HG02885 (cell line): ENCODE results near the gene GPR157.
"Not testable (repeated sequence)": the region's sequence is repeated elsewhere in the genome, so short reads cannot be mapped to it uniquely, and the experiment has no call there.

Source experiments
- ATAC-seq: cut with Tn5 transposase; IDR thresholded peaks from one replicate; pipeline ENCODE4 v1.9.1; 2021; ENCODE audit warnings: mild to moderate bottlenecking; ENCODE audit not compliant: unreplicated experiment, poor library complexity

The GPR157 gene

DNA sequence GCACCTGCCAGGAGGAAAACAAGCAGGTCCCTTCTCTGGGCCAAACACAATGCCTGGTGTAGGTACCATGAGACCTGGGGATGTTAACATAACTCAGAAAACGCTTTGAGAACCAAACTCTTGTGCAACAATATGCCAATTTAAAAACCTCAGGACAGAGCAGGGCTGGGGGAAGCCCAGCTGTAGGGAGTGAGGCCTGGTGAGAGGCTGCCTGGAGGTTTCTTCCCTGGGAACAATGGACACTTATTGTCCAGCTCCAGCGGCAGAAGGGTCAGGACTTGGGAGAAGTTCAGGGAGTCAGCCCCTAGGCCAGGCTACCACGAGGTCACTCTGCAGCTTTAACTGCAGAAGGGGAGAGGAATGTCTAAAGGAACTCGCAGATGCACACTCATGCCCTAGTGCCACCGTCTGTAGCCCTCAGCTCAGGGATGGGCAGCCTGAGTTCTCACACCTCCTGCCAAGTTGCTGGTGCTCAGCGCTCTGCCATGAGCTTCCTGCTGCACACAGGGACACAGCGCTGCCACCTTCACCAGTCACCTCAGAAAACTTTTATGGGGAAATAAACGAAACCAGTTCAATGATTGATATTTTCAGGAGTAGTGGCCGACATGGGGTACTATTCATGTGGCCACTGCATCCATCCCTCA is 8.5 kb downstream of the GPR157 start:
- no peak for ATAC-seq

DNA sequence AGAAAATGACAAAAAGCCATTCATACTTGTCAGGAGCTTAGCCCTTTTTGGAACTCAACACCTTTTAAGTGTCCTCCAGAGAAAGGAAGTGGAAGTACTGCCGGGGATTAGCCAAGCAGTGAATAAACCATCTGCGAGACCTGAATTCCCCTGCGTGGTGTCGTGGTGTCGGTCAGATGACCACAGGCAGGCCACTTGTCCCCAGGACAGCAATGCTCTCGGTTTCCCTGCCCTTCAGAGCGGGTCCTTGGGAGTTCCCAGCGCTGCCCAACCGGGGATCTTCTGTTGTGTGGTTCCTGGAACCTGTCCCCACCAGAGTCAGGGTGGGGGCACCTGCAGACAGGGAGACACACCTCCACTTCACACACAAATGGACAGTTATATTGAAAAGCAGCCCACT is 9.2 kb downstream of the GPR157 start:
- no peak for ATAC-seq

DNA sequence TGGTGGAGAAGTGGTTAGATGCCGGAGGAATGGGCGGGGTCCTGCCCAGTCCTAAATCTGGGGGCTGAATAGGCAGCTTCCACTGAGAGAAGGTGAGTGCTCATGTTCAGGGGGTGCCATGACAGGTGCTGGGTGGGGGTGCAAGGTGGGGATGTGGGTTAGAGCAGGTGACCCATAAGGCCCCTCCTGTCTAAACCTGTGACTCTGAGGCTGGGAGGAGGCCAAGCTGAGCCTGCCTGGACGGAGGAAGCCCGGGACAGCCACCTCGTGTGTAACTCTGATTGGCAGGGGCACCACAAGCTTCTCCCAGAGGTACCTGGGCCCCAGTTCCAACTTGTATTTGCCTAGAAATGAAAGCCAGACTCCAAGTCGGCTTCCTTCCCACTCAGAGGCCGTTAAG is 10.7 kb downstream of the GPR157 start:
- no peak for ATAC-seq

DNA sequence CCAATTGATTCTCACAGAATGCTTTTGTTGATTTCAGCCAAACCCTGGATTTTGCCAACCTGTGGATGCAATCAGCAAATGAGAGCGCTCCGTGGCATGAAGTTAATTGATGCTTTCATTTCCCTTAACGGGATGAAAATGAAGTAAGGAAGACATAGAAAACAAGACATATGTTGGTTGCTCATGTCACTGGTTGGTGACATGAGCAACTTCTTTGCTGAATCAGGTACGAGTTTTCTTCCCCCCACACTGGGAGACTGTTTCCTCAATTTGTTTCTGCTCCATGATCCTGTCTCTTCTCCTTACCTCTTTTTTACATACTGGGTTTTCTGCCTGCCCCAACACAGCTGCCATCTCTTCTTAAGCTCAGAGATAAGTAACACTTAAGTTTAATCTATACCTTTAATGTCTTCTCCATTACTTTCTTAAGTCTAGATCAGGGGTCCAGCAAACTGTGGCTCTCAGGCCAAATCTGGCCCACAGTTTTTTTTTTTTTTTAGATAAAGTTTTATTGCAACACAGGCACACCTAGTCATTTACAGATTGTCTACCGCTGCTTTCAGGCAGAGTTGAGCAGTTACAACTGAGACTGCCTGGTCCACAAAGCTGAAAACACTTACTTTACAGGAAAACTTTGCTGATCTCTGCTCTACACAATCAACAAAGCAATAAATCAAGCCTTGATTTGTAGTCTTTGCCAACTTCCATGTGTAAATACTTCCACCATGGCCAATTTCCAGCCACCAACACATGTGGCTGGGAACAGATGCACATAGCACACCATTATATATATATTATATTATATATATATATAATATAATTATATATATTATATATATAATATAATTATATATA is 13.3 kb downstream of the GPR157 start:
- ATAC-seq: no peak

DNA sequence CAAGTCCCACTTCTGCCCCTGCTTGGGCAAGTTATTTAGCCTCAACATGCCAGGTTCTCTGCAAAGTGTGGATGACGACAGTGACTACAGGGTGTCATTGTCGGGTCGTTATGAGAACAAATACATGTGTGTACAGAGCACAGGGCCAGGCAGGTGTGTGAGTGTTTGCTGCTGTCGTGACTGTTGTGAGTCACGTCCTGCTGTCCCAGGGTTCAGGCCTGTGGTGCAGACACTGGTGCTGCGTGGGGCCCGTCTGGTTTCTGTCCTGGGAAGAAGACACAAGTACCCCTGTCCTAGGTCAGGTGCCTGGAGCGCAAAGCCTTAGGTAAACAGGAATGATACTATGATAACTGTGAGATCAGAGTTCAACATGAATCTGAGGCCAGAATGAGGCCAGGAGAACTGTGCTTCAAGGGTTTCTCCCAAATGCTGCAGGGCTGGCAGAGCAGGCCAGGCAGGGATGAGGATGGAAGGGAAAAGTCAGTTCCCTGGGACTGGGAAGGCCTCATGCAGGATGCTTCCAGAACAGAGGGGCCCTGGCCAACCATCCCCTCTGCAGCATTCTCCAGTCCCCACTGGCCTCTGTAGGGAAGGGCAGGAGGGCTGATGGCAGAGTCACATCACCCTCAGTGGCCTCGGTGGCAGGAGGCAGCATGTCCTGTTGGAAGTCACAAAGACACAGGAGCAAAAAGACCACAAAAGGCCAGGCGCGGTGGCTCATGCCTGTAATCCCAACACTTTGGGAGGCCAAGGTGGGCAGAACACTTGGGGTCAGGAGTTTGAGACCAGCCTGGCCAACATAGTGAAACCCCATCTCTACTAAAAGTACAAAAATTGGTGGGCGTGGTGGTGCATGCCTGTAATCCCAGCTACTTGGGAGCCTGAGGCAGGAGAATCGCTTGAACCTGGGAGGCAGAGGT is 15.7 kb downstream of the GPR157 start:
- no peak for ATAC-seq

DNA sequence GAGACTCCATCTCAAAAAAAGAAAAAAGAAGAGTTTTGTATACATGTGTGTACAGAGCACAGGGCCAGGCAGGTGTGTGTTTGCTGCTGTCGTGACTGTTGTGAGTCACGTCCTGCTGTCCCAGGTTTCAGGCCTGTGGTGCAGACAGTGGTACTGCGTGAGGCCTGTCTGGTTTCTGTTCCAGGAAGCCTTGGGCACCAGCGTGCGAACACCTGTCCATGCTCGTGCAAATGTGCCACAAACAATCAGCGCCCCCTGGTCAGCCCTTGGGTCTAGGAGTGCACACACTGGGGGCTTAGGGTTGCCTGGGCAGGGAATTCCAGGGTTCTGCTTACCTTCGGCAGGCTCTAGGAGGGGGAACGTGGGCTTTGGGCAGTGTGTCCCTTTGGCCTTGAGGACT is 16.9 kb downstream of the GPR157 start:
- ATAC-seq: no peak

DNA sequence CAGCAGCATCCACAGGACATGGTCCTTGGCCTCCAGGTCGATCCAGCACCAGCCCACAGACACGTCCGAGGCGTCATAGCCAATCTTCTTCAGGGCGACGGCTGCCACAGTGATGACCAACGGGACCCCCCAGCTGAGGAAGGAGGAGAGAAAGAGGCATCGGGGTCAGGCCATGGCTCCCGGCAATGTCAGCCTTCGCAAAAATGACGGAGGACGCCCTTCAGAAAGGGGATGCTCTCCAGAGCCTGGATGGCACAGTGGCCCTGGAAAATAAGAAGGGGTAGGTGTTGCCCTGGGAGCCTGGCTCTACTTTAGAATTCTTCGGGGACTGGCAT is 17.6 kb downstream of the GPR157 start:
- ATAC-seq: no peak

DNA sequence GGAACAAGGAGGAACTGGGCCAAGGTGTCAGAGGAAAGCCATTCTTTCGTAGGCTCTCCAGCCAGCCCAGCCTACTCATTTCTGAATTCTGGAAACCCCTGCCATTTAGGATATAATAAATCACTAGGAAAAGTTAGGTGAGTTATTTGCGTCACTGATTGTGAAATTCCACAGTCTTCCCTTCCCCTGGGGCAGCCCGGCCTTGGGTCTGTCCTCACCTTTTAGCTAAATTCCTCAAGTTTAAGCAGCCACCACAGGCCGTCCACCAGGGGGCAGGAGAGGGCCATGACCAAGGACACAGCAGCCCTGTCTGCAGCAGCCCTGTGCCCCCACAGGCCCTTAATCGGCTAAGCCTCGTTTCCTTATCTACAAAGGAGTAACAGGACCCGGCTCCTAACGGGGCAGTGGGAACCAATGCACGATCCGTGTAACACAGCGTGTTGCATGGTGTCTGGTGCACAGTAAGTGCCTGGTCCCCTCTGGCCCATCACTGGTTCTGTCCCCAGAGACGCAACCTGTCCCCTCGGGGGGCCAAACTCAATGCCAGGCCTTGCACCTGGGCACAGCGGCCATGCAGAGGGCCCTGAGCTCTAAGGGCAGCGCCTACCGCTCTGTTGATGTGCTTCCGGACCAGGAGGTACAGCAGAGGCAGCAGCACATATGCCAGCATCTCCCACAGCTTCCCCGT is 18.1 kb downstream of the GPR157 start:
- no peak for ATAC-seq

DNA sequence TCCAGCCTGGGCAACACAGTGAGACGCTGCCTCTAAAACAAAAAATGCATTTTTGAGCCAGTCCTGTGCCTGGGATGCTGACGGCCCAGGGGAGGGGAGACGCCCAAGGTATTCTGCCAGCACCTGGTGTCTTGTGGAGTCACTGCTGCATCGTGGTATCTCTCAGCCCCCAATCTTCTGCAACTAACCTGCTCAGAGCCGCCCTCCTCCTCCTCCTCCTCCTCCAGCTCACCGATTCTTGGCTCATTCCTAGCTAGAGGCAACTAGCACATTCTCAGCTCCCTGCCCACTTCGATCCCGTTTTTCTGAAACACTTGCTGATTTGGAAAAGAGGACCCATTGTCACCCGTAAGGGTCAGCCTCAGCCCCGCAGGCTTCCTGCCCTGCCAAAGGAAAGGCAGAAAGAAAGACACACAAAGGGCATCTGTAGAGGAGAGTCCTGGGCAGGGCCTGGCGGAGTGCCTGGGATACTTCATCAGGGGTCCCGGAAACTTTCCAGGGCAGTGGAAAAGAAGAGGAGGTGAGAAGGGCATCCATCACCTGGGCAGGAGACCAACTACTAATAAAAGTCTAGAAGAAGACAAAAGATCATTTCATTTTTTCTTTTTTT is 20.7 kb downstream of the GPR157 start:
- ATAC-seq: no peak

DNA sequence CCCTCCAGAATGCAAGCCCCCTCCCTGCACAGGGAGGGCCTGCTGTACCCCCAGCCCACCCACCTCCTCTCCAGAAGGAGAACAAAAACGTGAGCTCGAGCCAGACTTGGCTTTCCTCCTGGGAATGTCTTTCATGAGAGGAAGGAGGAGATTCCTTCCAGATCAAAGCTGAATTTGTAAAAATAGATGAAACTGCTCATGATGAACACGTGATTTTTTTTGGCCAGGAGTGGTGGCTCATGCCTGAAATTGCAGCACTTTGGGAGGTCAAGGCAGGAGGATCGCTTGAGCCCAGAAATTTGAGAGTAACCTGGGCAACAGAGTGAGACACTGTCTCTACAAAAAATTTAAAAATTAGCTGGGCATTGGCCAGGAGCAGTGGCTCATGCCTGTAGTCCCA is 21.8 kb downstream of the GPR157 start:
- ATAC-seq: no peak

DNA sequence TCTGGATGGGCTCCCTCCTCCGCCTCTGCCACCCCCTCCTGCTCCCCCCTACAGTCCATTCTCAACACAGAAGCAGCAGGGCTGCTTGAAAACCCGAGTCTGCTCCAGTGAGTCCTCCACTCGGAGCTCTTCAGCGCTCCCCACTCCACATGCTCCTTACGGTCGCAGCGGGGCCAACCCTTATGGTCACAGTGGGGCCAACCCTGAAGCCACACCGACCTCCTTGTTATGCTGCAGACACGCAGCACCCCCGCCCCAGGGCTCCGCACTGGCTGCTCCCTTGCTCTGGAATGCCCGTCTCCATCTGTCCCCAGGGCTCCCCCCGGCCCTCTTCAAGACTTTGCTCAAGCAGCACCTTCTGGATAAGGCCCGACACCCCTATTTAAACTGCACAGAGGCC is 22.6 kb downstream of the GPR157 start:
- no peak for ATAC-seq

DNA sequence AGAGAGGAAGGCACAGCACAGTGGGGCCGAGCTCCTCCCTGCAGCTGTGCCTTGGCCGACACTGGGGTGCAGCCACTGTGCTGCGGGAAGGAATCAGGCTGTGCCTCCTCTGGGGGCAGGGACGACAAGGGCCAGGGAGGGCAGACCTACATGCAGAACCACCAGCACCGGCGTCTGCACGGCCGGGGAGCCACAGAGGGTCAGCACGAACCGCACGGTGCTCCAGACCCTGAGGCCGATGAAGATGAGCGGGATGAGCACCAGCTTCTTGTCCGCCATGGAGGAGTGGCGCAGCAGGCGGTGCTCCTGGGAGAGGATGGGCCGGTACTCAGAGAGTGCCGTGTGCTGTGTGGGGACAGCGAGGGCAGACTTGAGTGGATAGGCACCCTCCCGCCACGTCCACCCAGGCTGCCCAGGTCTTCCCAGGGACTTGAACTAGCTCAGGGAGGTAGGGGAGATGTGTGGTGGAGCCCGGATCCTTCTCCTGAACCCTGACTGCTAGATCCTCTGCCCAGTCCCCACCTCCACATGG is 23.5 kb downstream of the GPR157 start:
- ATAC-seq: no peak

DNA sequence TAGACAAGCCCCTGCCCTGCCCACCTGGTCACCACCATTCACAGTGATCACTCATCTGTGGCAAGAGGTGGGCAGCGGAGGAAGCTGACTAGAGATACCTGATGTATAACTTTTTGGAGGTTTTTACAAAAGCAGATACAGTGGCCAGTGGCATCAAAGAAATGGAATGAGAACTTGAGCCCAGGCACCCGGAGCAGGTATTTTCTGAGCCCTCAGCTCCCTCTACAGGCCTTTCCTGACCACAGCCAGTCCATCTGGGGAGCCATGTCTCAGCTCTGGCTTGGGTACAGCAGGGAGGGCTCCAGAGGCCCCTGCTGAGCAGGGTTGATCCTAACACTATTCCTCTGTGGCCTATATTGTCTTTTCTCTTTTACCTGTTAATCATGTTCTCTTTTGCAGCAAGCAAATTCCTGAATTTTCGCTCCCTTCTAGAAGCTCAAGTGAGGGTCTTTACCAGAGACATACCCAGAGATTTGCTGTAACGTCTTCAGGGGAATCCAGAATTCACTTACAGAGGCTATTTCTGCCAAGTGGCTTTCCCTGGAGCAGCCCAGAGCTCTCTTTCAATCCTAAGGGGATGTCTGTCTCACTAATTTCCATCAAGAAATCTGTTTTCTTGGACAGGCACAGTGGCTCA is 27.3 kb downstream of the GPR157 start:
- ATAC-seq: no peak

DNA sequence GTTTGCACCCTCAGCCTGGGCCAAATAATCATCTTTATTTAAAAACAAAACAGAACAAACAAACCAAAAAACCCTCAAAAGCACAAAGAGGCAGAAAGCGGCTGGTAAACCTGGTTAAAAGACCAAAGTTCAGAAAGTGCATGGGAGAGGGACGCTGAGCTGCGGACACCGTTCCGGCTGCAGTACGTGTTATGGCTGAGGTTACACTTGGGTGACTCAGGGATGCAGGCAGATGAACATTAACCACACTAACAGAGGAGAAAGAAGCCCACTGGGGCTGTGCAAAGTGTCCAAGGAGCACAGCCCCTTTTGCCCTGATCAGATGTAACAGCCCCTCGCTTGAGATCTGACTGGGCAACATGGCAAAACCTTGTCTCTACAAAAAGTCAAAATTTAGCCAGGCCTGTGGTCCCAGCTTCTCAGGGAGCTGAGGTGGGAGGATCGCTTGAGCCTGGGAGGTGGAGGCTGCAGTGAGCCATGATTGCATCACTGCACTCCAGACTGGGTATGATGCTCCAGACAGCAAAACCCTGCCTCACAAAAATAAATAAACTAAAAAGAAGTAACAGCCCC is 28.3 kb downstream of the GPR157 start:
- ATAC-seq: no peak

DNA sequence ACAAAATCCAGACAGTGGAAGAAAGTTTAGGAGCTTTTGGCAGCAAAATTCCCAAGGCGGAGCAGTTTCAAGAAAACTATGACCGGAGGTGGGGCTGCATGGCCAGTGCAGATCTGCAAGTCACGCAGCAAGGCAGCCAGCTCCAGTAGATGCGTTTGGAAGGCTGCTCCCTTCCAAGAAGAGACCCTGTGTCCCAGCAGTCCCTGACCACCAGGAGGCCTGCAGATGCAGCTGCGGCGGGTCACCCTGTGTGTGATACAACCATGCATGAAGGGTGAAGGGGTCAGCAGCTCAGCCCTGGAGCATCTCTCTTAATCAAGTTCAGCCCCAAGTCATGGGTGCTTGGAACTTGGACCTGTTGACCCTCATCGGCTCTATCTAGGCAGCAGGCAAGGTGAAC is 29.3 kb downstream of the GPR157 start:
- ATAC-seq: no peak

DNA sequence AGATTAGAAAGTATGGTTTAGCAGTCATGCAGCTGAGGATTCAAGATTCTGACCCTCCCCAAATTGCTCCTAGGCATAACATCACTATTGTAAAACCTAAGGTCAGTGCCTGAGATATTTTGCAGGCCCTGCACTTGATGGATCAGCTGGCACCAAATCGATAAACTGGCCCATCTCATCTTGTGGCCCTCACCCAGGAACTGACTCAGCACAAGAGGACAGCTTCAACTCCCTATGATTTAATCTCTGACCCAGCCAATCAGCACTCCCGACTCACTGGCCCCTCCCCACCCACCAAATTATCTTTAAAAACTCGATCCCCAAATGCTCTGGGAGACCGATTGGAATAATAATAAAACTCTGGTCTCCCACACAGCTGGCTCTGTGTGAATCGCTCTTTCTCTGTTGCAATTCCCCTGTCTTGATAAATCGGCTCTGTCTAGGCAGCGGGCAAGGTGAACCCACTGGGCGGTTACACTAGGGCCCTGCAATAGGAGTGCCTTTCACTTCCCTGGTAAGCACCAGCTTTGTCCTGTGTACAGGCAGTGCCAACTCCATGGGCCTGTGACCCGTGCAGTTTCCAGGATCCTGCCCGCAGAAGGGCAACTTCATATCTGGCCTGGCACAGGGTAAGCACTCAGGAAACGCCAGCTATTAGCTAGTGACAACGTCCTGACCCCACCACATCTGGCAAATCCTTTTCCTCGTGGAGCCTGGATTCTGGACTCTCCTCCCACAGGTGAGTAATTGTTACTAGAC is 30.8 kb downstream of the GPR157 start:
- ATAC-seq: no peak

DNA sequence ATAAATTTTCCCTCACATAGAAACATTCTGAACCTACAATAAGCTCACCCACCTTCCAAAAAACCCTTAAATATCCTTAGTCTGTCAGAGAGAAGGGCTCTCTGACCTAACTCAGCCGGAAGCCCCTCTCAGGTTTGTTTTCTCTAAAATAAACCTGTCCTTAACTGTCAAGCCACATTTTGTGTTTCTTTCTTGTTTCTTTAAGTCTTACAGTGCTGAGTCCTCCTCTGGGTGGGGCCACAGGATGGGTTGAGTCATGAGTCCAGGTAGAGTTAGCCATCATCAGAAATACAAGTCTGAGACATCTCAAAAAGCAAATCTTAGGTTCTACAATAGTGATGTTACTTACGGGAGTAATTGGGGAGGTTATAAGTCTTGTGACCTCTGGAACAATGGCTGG is 33.1 kb downstream of the GPR157 start:
- ATAC-seq: no peak

DNA sequence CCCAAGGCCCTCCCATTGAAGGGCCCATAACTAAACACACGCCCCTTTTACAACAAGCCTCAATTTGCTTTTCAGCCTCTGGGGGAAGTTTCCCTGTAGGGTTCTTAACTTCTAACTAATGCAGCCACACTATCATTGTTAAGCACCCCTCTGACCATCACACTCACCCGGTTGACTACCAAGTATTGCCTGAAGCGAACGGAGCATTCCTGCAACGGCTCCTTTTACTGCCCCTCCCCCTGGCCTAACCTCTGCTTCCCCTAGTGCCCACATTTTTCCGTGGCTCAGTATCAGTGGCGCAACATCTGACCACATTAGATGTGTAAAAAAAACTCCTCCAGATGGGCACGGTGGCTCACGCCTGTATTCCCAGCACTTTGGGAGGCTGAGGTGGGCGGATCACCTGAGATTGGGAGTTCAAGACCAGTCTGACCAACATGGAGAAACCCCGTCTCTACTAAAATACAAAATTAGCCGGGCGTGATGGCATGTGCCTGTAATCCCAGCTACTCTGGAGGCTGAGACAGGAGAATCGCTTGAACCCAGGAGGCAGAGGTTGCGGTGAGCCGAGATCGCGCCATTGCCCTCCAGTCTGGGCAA is 34.8 kb downstream of the GPR157 start:
- not testable (repeated sequence) for ATAC-seq
